Prostate gland (tissue), 2 donors: ENCODE data around the gene POFUT2. TPM values are rescaled to one million over a fixed set of nuclear protein-coding genes. Genes with fewer than 3 reads are reported as not detected.

Experiments used
- DNase-seq: peaks from one replicate; pipeline ENCODE4 v3.0.0-alpha.2; 2019; ENCODE audit warnings: low spot score
- H3K27ac ChIP-seq, 2 donors: fragments of 200-600 bp; sonication (generic); 2 replicates each; pipeline ENCODE4 v1.5.1; 2017 to 2019
- H3K27me3 ChIP-seq: fragments of 200-600 bp; sonication (generic); replicated peaks from 2 replicates; pipeline ENCODE4 v1.5.1; 2019; ENCODE audit not compliant: insufficient read depth
- H3K36me3 ChIP-seq, 2 donors: fragments of 200-600 bp; sonication (generic); 1 replicate in 1 of 2; 2 replicates in 1 of 2; pipeline versions ENCODE4 v1.5.1 to v1.8.1; 2017 to 2019
- H3K4me1 ChIP-seq: fragments of 200-600 bp; sonication (generic); replicated peaks from 2 replicates; pipeline ENCODE4 v1.5.1; 2019
- H3K4me3 ChIP-seq, 2 donors: fragments of 200-600 bp; sonication (generic); 2 replicates each; pipeline ENCODE4 v1.5.1; 2017 to 2019
- H3K9me3 ChIP-seq: fragments of 200-600 bp; sonication (generic); 2 replicates; pipeline ENCODE4 v1.5.1; 2017
- POLR2A ChIP-seq: fragments of 450-650 bp; IDR thresholded peaks from one replicate; pipeline ENCODE4 v1.6.1; 2016; ENCODE audit warnings: antibody characterized with exemption, mild to moderate bottlenecking
- POLR2AphosphoS5 ChIP-seq: sonication (generic); formaldehyde crosslinking; IDR thresholded peaks from one replicate; pipeline ENCODE4 v1.6.1; 2017; ENCODE audit warnings: antibody characterized with exemption
- WGBS: methylation state at CpG from one replicate; pipeline ENCODE4 v1.1.5; 2018; 5-methylcytosine and 5-hydroxymethylcytosine counted together
- intact Hi-C: fragments of 100-400 bp; cut with DNase I; formaldehyde crosslinking; loops from one replicate; pipeline ENCODE4 v1.14.2; 2022
- total RNA-seq, 2 donors: library from RNA; depleted of rRNA; stranded (reverse); fragments of >200 nt; gene quantifications; one replicate each; pipeline ENCODE4 v1.1.0, GENCODE V29; 2016
- TF ChIP-seq, protein P1 (sequence below), 4 experiments: fragments of 200-600 bp in 2 of 4; fragments of 450-650 bp in 2 of 4; sonication (generic) in 2 of 4; IDR thresholded peaks; 1 replicate in 3 of 4; 2 replicates in 1 of 4; pipeline ENCODE4 v1.5.1; 2016 to 2019; ENCODE audit warnings: antibody characterized with exemption in 4 of 4, mild to moderate bottlenecking in 2 of 4, moderate library complexity in 2 of 4

POFUT2 gene
- total RNA-seq, 2 donors from 2014 or later = 20.2 to 52.4 TPM

GRCh38 chr21:45306453-45306831 is 18.7 kb upstream of the POFUT2 start:
- Histone ChIP-seq H3K4me3 (no peak overlapping the region), H3K36me3 (no peaks in the 10 kb centered on the region), H3K4me1 (no peaks in the 10 kb centered on the region), H3K9me3 (no peaks in the 10 kb centered on the region), H3K27ac (peak overlapping the region in 1 of 2 donors; percentile 50), H3K27me3 (peaks cover 5% of the 10 kb centered on the region)
- DNase-seq = no peak
- intact Hi-C loops = loop anchor here (5.0 kb wide), 1 partner anchor 56 kb away; no protein-coding TSS in a partner anchor
- 85% methylated on average over 18 of the region's 18 CpGs for WGBS
- TF ChIP-seq, protein P1, sequence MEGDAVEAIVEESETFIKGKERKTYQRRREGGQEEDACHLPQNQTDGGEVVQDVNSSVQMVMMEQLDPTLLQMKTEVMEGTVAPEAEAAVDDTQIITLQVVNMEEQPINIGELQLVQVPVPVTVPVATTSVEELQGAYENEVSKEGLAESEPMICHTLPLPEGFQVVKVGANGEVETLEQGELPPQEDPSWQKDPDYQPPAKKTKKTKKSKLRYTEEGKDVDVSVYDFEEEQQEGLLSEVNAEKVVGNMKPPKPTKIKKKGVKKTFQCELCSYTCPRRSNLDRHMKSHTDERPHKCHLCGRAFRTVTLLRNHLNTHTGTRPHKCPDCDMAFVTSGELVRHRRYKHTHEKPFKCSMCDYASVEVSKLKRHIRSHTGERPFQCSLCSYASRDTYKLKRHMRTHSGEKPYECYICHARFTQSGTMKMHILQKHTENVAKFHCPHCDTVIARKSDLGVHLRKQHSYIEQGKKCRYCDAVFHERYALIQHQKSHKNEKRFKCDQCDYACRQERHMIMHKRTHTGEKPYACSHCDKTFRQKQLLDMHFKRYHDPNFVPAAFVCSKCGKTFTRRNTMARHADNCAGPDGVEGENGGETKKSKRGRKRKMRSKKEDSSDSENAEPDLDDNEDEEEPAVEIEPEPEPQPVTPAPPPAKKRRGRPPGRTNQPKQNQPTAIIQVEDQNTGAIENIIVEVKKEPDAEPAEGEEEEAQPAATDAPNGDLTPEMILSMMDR (IDR thresholded peaks at IDR 0.05) = no peak
- TF ChIP-seq POLR2A (no peak), POLR2AphosphoS5 (no peak)

- WGBS = 88% methylated on average over 9 of the region's 9 CpGs
- H3K36me3 ChIP-seq = no peaks in the 10 kb centered on the region
- TF ChIP-seq, protein P1 (IDR thresholded peaks at IDR 0.05) = no peak
- intact Hi-C loops = loop anchor here (5.0 kb wide), 1 partner anchor 56 kb away; no protein-coding TSS in a partner anchor
- H3K27ac ChIP-seq = no peak overlapping the region
- no peak overlapping the region for H3K4me3 ChIP-seq
- peaks cover 5% of the 10 kb centered on the region for H3K27me3 ChIP-seq
- H3K4me1 ChIP-seq = no peaks in the 10 kb centered on the region
- no peaks in the 10 kb centered on the region for H3K9me3 ChIP-seq
- no peak for DNase-seq
Measured at GRCh38 chr21:45305836-45306235, 18.1 kb upstream of the POFUT2 start.

DNA sequence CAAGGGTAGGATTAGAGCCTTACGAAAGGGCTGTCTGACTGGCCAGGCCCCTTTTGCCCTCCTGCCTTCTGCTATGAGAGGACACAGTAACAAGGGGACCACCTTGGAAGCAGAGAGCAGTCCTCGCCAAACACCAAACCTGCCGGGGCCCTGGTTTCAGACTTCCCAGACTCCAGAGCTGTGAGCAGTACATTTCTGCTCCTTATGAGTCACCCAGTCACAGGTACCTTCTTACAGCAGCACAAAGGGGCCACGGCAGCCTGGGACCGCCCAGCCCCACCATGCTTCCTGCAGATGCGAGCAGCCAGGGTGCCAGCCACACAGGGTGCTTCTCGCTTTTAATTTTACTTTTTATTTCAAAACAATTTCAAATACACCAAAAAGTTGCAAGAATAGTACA is 17.2 kb upstream of the POFUT2 start:
- H3K27me3 ChIP-seq = peaks cover 5% of the 10 kb centered on the region
- no peaks in the 10 kb centered on the region for H3K9me3 ChIP-seq
- H3K27ac ChIP-seq = no peak overlapping the region
- no peaks in the 10 kb centered on the region for H3K36me3 ChIP-seq
- no peaks in the 10 kb centered on the region for H3K4me1 ChIP-seq
- 87% methylated on average over 7 of the region's 7 CpGs for WGBS
- no peak for TF ChIP-seq POLR2A
- TF ChIP-seq POLR2AphosphoS5 = no peak
- TF ChIP-seq, protein P1 (IDR thresholded peaks at IDR 0.05) = no peak
- intact Hi-C loops = loop anchor here (5.0 kb wide), 1 partner anchor 57 kb away; no protein-coding TSS in a partner anchor
- no peak overlapping the region for H3K4me3 ChIP-seq
- DNase-seq = no peak

- Histone ChIP-seq H3K4me3 (no peak overlapping the region), H3K4me1 (no peaks in the 10 kb centered on the region), H3K36me3 (no peaks in the 10 kb centered on the region), H3K27ac (no peak overlapping the region), H3K9me3 (no peaks in the 10 kb centered on the region), H3K27me3 (peaks cover 5% of the 10 kb centered on the region)
- WGBS = 91% methylated on average over 6 of the region's 6 CpGs
- no peak for TF ChIP-seq POLR2A
- no peak for TF ChIP-seq POLR2AphosphoS5
- TF ChIP-seq, protein P1 (IDR thresholded peaks at IDR 0.05) = no peak
- no peak for DNase-seq
- intact Hi-C loops = no loop called here
Measured at GRCh38 chr21:45304476-45304830, 16.8 kb upstream of the POFUT2 start.

DNA sequence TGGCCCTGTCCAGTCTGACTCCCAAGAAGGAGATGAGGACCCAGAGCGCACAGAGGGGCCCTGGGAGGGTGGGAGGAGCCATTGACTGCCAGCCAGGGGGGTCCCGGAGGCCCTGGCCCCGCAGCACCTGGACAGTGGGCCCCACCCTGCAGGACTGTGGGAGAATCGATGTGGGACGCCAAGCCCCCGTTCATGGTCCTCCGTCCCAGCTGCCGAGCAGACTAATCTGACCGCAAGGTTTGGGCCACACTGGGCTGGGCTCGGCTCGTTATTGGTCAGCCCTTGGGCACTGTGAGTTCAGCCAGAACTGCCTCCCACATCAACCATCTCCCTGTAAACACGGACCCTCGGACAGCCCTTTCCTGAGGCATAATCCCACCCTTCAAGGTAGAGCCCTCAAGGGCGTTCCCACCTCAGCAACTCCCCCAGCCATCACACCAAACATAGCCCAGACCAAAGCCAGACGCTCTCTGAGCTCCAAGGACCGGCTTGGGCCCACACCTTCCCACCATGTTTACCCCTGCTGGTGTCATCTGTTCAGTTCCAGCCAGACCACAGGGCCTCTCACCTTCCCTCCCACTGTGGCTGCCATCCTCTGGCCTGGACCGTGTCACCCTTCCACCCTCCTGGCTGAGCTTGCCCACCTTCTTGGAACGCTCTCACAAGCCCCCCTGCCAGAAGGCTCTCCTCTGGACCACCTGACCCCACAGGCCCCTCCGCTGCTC is 16.2 kb upstream of the POFUT2 start:
- Histone ChIP-seq H3K4me3 (no peak overlapping the region), H3K27me3 (peaks cover 5% of the 10 kb centered on the region), H3K27ac (no peak overlapping the region), H3K4me1 (no peaks in the 10 kb centered on the region), H3K36me3 (no peaks in the 10 kb centered on the region), H3K9me3 (no peaks in the 10 kb centered on the region)
- TF ChIP-seq, protein P1 (IDR thresholded peaks at IDR 0.05) = no peak
- TF ChIP-seq POLR2A = no peak
- no peak for TF ChIP-seq POLR2AphosphoS5
- intact Hi-C loops = no loop called here
- 88% methylated on average over 17 of the region's 19 CpGs for WGBS
- no peak for DNase-seq
